ENCODE results near the gene NCLN. TPM values are rescaled to one million over a fixed set of nuclear protein-coding genes. Genes with fewer than 3 reads are reported as not detected.

Gene NCLN
- total RNA-seq, 4 donors from 2014 or later = 27.1 to 83.4 (median 38.2) TPM

GRCh38 chr19:3146677-3147100, 39.0 kb upstream of the NCLN start:
- H3K27ac ChIP-seq = no peak overlapping the region
- TF ChIP-seq EP300 (IDR thresholded peaks at IDR 0.05) (no peak), POLR2A (IDR thresholded peaks at IDR 0.05) (no peak), CTCF (IDR thresholded peaks at IDR 0.05) (peak; percentile 39 to 66 (median 57))
- WGBS, 2 donors = 58 to 60% methylated on average over 5 of the region's 5 CpGs
- H3K9me3 ChIP-seq = no peaks in the 10 kb centered on the region
- H3K4me3 ChIP-seq = no peak overlapping the region
- peaks cover 0 to 19% of the 10 kb centered on the region in 2 donors for H3K27me3 ChIP-seq
- H3K4me1 ChIP-seq = peaks cover 0 to 4% (median 1%) of the 10 kb centered on the region in 4 donors
- H3K36me3 ChIP-seq = no peaks in the 10 kb centered on the region
- no peak for DNase-seq (ENCODE audit: low spot score in 2 of 2)

- Histone ChIP-seq H3K36me3 (no peaks in the 10 kb centered on the region), H3K9me3 (no peaks in the 10 kb centered on the region), H3K4me3 (no peak overlapping the region), H3K27ac (no peak overlapping the region), H3K4me1 (no peaks in the 10 kb centered on the region), H3K27me3 (peaks cover 0 to 19% of the 10 kb centered on the region in 2 donors)
- 87 to 89% methylated on average over 20 of the region's 20 CpGs for WGBS, 2 donors
- TF ChIP-seq POLR2A (IDR thresholded peaks at IDR 0.05) = no peak
- TF ChIP-seq EP300 (IDR thresholded peaks at IDR 0.05) = no peak
- TF ChIP-seq CTCF (IDR thresholded peaks at IDR 0.05) = no peak
- no peak for DNase-seq (ENCODE audit: low spot score in 2 of 2)
Observed at GRCh38 chr19:3148503-3148902, 37.2 kb upstream of the NCLN start.

- no peak for DNase-seq (ENCODE audit: low spot score in 2 of 2)
- TF ChIP-seq POLR2A (IDR thresholded peaks at IDR 0.05) = no peak
- no peak for TF ChIP-seq EP300 (IDR thresholded peaks at IDR 0.05)
- TF ChIP-seq CTCF (IDR thresholded peaks at IDR 0.05) = no peak
- H3K27ac ChIP-seq = no peak overlapping the region
- peaks cover 0 to 19% of the 10 kb centered on the region in 2 donors for H3K27me3 ChIP-seq
- H3K4me3 ChIP-seq = no peak overlapping the region
- no peaks in the 10 kb centered on the region for H3K4me1 ChIP-seq
- WGBS, 2 donors = 86 to 92% methylated on average over 6 of the region's 6 CpGs
- H3K9me3 ChIP-seq = no peaks in the 10 kb centered on the region
- no peaks in the 10 kb centered on the region for H3K36me3 ChIP-seq
Observed at GRCh38 chr19:3149089-3149488, 36.6 kb upstream of the NCLN start.

GRCh38 chr19:3149526-3150505, 35.9 kb upstream of the NCLN start:
- 40 to 45% methylated on average over 33 to 35 of the region's 35 CpGs for WGBS, 2 donors
- DNase-seq (ENCODE audit: low spot score in 2 of 2) = no peak
- peaks cover 0 to 1% (median 0%) of the 10 kb centered on the region in 4 donors for H3K4me1 ChIP-seq
- H3K27me3 ChIP-seq = peaks cover 0 to 19% of the 10 kb centered on the region in 2 donors
- H3K4me3 ChIP-seq = no peak overlapping the region
- H3K36me3 ChIP-seq = no peaks in the 10 kb centered on the region
- no peak overlapping the region for H3K27ac ChIP-seq
- TF ChIP-seq POLR2A (IDR thresholded peaks at IDR 0.05) (no peak), EP300 (IDR thresholded peaks at IDR 0.05) (no peak), CTCF (IDR thresholded peaks at IDR 0.05) (no peak)
- no peaks in the 10 kb centered on the region for H3K9me3 ChIP-seq

- TF ChIP-seq CTCF (IDR thresholded peaks at IDR 0.05) (no peak), EP300 (IDR thresholded peaks at IDR 0.05) (no peak), POLR2A (IDR thresholded peaks at IDR 0.05) (no peak)
- H3K27ac ChIP-seq = no peak overlapping the region
- peaks cover 0 to 19% of the 10 kb centered on the region in 2 donors for H3K27me3 ChIP-seq
- no peak for DNase-seq (ENCODE audit: low spot score in 2 of 2)
- H3K4me1 ChIP-seq = peaks cover 0 to 6% (median 0%) of the 10 kb centered on the region in 4 donors
- H3K36me3 ChIP-seq = no peaks in the 10 kb centered on the region
- 76 to 82% methylated on average over 4 to 5 of the region's 5 CpGs for WGBS, 2 donors
- no peaks in the 10 kb centered on the region for H3K9me3 ChIP-seq
- no peak overlapping the region for H3K4me3 ChIP-seq
Observed at GRCh38 chr19:3150739-3151329, 34.9 kb upstream of the NCLN start.
